ENCODE results near the gene ZNF699. TPM values are rescaled to one million over a fixed set of nuclear protein-coding genes. Genes with fewer than 3 reads are reported as not detected.

The ZNF699 gene
- total and polyA plus RNA-seq, 2 experiments from 2014 or later, result 3.0 to 11.8 TPM

DNA sequence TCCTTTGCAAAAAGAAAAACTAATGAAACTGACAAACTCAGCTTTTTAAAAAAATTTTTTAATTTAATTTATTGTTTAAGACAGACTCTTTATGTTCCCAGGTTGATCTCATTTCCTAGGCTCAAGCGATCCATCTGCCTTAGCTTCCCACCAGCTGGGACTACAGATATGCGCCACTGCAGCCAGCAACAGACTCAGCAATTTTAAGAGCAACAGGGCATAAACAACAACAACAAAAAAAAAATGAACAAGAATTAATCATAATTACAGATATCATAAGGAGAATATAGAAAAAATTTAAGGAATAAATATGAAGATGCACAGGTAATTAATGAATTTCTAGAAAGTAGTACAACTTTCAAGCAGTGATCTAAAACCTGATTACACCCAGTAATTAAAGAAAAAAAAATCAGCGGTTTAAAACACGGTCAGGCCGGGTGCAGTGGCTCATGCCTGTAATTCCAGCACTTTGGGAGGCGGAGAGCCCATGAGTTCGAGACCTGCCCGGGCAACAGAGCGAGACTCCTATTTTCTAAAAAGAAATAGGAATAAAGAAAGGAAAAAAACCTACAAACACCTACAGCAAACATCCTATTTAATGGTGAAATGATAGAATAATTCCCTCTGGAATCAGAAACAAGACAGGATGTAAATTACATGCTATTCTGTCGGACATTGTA lies 1.4 kb downstream of the ZNF699 start:
- H3K9me3 Mint-ChIP-seq, result peaks cover 62% of the 10 kb centered on the region
- TF ChIP-seq, protein P1, sequence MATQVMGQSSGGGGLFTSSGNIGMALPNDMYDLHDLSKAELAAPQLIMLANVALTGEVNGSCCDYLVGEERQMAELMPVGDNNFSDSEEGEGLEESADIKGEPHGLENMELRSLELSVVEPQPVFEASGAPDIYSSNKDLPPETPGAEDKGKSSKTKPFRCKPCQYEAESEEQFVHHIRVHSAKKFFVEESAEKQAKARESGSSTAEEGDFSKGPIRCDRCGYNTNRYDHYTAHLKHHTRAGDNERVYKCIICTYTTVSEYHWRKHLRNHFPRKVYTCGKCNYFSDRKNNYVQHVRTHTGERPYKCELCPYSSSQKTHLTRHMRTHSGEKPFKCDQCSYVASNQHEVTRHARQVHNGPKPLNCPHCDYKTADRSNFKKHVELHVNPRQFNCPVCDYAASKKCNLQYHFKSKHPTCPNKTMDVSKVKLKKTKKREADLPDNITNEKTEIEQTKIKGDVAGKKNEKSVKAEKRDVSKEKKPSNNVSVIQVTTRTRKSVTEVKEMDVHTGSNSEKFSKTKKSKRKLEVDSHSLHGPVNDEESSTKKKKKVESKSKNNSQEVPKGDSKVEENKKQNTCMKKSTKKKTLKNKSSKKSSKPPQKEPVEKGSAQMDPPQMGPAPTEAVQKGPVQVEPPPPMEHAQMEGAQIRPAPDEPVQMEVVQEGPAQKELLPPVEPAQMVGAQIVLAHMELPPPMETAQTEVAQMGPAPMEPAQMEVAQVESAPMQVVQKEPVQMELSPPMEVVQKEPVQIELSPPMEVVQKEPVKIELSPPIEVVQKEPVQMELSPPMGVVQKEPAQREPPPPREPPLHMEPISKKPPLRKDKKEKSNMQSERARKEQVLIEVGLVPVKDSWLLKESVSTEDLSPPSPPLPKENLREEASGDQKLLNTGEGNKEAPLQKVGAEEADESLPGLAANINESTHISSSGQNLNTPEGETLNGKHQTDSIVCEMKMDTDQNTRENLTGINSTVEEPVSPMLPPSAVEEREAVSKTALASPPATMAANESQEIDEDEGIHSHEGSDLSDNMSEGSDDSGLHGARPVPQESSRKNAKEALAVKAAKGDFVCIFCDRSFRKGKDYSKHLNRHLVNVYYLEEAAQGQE (IDR thresholded peaks at IDR 0.05; ENCODE audit: unreplicated experiment), result no peak
- TF ChIP-seq ZNF114 (CRISPR knock-in tag; IDR thresholded peaks at IDR 0.05), result no peak
- TF ChIP-seq NANOG (IDR thresholded peaks at IDR 0.05; ENCODE audit: borderline replicate concordance), result no peak
- no peak for TF ChIP-seq CREB1 (CRISPR knock-in tag; IDR thresholded peaks at IDR 0.05; ENCODE audit: low read depth)
- TF ChIP-seq, protein P2, sequence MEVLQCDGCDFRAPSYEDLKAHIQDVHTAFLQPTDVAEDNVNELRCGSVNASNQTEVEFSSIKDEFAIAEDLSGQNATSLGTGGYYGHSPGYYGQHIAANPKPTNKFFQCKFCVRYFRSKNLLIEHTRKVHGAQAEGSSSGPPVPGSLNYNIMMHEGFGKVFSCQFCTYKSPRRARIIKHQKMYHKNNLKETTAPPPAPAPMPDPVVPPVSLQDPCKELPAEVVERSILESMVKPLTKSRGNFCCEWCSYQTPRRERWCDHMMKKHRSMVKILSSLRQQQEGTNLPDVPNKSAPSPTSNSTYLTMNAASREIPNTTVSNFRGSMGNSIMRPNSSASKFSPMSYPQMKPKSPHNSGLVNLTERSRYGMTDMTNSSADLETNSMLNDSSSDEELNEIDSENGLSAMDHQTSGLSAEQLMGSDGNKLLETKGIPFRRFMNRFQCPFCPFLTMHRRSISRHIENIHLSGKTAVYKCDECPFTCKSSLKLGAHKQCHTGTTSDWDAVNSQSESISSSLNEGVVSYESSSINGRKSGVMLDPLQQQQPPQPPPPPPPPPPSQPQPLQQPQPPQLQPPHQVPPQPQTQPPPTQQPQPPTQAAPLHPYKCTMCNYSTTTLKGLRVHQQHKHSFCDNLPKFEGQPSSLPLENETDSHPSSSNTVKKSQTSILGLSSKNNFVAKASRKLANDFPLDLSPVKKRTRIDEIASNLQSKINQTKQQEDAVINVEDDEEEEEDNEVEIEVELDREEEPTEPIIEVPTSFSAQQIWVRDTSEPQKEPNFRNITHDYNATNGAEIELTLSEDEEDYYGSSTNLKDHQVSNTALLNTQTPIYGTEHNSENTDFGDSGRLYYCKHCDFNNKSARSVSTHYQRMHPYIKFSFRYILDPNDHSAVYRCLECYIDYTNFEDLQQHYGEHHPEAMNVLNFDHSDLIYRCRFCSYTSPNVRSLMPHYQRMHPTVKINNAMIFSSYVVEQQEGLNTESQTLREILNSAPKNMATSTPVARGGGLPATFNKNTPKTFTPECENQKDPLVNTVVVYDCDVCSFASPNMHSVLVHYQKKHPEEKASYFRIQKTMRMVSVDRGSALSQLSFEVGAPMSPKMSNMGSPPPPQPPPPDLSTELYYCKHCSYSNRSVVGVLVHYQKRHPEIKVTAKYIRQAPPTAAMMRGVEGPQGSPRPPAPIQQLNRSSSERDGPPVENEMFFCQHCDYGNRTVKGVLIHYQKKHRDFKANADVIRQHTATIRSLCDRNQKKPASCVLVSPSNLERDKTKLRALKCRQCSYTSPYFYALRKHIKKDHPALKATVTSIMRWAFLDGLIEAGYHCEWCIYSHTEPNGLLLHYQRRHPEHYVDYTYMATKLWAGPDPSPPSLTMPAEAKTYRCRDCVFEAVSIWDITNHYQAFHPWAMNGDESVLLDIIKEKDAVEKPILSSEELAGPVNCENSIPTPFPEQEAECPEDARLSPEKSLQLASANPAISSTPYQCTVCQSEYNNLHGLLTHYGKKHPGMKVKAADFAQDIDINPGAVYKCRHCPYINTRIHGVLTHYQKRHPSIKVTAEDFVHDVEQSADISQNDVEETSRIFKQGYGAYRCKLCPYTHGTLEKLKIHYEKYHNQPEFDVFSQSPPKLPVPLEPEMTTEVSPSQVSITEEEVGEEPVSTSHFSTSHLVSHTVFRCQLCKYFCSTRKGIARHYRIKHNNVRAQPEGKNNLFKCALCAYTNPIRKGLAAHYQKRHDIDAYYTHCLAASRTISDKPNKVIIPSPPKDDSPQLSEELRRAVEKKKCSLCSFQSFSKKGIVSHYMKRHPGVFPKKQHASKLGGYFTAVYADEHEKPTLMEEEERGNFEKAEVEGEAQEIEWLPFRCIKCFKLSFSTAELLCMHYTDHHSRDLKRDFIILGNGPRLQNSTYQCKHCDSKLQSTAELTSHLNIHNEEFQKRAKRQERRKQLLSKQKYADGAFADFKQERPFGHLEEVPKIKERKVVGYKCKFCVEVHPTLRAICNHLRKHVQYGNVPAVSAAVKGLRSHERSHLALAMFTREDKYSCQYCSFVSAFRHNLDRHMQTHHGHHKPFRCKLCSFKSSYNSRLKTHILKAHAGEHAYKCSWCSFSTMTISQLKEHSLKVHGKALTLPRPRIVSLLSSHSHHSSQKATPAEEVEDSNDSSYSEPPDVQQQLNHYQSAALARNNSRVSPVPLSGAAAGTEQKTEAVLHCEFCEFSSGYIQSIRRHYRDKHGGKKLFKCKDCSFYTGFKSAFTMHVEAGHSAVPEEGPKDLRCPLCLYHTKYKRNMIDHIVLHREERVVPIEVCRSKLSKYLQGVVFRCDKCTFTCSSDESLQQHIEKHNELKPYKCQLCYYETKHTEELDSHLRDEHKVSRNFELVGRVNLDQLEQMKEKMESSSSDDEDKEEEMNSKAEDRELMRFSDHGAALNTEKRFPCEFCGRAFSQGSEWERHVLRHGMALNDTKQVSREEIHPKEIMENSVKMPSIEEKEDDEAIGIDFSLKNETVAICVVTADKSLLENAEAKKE (CRISPR knock-in tag; IDR thresholded peaks at IDR 0.05), result no peak
- TF ChIP-seq JUNB (IDR thresholded peaks at IDR 0.05; ENCODE audit: unreplicated experiment), result no peak
- no peak for TF ChIP-seq STAT1 (IDR thresholded peaks at IDR 0.05; ENCODE audit: unreplicated experiment)
- no peak for TF ChIP-seq EZH2phosphoT487 (IDR thresholded peaks at IDR 0.05; ENCODE audit: unreplicated experiment)
- TF ChIP-seq, protein P3, sequence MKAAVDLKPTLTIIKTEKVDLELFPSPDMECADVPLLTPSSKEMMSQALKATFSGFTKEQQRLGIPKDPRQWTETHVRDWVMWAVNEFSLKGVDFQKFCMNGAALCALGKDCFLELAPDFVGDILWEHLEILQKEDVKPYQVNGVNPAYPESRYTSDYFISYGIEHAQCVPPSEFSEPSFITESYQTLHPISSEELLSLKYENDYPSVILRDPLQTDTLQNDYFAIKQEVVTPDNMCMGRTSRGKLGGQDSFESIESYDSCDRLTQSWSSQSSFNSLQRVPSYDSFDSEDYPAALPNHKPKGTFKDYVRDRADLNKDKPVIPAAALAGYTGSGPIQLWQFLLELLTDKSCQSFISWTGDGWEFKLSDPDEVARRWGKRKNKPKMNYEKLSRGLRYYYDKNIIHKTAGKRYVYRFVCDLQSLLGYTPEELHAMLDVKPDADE (IDR thresholded peaks at IDR 0.05), result no peak
- TF ChIP-seq, protein P4, sequence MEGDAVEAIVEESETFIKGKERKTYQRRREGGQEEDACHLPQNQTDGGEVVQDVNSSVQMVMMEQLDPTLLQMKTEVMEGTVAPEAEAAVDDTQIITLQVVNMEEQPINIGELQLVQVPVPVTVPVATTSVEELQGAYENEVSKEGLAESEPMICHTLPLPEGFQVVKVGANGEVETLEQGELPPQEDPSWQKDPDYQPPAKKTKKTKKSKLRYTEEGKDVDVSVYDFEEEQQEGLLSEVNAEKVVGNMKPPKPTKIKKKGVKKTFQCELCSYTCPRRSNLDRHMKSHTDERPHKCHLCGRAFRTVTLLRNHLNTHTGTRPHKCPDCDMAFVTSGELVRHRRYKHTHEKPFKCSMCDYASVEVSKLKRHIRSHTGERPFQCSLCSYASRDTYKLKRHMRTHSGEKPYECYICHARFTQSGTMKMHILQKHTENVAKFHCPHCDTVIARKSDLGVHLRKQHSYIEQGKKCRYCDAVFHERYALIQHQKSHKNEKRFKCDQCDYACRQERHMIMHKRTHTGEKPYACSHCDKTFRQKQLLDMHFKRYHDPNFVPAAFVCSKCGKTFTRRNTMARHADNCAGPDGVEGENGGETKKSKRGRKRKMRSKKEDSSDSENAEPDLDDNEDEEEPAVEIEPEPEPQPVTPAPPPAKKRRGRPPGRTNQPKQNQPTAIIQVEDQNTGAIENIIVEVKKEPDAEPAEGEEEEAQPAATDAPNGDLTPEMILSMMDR (conservative IDR thresholded peaks at IDR 0.05; ENCODE audit: low read depth in 2 of 2), result no peak
- no peak for TF ChIP-seq ZNF331 (CRISPR knock-in tag; IDR thresholded peaks at IDR 0.05; ENCODE audit: low read depth)
- no peak for TF ChIP-seq EZH2 (IDR thresholded peaks at IDR 0.05; ENCODE audit: low read depth, unreplicated experiment)
- no peak for TF ChIP-seq POLR2AphosphoS5 (IDR thresholded peaks at IDR 0.05; ENCODE audit: low read depth)
- no peaks in the 10 kb centered on the region for H3K4me1 Mint-ChIP-seq
- peak overlapping the region; percentile 100; the same call in 1 of the 2 replicates for H2AFZ ChIP-seq
- no peaks in the 10 kb centered on the region for H4K20me1 ChIP-seq (replicated peaks; ENCODE audit: insufficient read depth)
- peaks cover 8% of the 10 kb centered on the region; the same call in 1 of the 2 replicates for H3F3A ChIP-seq (replicated peaks; ENCODE audit: low read depth)
- DNase-seq (ENCODE audit: low spot score) (no peak), ATAC-seq (no peak)
- H3K4me3 Mint-ChIP-seq, result peak overlapping the region; percentile 84
- no peaks in the 10 kb centered on the region for H3K27me3 ChIP-seq (ENCODE audit: insufficient read depth)
- peaks cover 10% of the 10 kb centered on the region for H3K27me3 Mint-ChIP-seq (ENCODE audit: insufficient read depth, low read depth, poor library complexity)
- no peaks in the 10 kb centered on the region; the same call in 1 of the 2 replicates for H3K36me3 ChIP-seq (ENCODE audit: insufficient read depth)
- peak overlapping the region; percentile 78 for H3K4me3 ChIP-seq
- H3K27ac Mint-ChIP-seq, result no peak overlapping the region
- peak overlapping the region; percentile 75 for H3K4me2 ChIP-seq
- H3K27ac ChIP-seq (ENCODE audit: low read depth), result no peak overlapping the region
- H3K79me2 ChIP-seq (replicated peaks; ENCODE audit: insufficient read depth), result peaks cover 4% of the 10 kb centered on the region
- H3K36me3 Mint-ChIP-seq (ENCODE audit: low read depth), result peaks cover 31% of the 10 kb centered on the region
- H3K4me1 ChIP-seq (ENCODE audit: insufficient read depth), result no peaks in the 10 kb centered on the region
- H3K9me2 ChIP-seq (ENCODE audit: insufficient read depth), result no peaks in the 10 kb centered on the region
